Germinal center (tissue), 1 donor: ENCODE measurements around the gene GRHL3.

Source experiments
- DNase-seq: peaks from one replicate; pipeline ENCODE4 v3.0.0; 2012; ENCODE audit warnings: mixed read lengths, low spot score

Gene GRHL3

DNA sequence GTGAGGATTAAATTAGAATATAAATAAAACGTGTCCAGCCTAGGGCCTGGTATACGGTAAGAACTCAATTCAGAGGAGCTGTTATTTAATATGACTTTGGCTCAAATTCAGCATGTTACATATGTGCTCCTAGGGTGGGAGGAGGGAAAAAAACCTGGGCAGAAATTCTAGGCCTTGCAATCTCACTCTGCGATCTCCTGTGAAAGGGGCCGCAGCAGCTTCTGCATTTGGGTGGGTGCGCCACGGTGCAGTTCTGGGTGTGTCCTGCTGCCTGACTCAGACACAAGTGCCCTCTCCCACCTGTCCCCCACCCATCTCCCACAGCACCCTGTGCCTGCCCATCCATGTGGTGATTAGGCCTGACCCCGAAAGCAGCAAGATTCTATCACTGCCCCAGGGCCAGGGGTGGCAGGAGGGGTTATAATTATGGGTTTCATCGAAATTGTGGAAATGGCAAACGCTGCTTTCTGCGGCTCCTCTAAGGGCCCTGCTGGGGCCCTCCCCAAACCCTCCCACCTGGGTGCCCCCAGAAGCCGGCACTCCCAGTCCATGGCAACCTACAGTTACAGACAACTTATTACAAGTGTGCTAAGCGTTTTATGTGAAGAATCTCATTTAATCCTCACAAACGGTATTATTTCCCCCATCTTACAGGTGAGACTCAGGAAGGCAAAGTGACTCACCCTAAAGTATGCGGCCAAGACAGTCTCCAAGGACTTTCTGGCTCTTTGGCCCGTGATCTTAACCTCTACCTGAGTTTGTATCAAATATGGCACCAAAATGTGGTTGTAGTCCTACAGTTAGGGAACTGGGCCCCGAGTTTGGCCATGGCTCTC, 25.5 kb upstream of the GRHL3 start:
- DNase-seq, result no peak

DNA sequence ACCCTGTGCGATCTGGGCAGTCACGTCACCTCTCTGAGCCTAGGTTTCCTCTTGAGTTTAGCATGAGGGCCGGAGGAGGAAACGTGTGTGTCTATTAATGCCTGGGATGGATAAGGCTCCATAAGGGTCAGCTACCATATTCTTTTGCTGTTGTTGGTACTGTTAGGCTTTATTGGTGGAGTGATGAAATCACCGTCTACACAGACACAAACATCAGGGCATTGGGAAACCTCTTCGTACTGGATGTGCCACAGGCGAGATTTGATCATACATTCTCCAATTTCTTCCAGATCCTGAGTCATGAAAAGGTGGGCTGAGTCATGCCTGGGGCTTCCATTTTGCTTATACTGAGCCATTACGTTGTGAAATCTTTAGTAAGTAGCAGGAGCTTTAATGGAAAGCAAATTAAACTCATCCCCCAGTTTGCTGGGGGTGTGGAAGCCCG, 24.9 kb upstream of the GRHL3 start:
- no peak for DNase-seq

DNA sequence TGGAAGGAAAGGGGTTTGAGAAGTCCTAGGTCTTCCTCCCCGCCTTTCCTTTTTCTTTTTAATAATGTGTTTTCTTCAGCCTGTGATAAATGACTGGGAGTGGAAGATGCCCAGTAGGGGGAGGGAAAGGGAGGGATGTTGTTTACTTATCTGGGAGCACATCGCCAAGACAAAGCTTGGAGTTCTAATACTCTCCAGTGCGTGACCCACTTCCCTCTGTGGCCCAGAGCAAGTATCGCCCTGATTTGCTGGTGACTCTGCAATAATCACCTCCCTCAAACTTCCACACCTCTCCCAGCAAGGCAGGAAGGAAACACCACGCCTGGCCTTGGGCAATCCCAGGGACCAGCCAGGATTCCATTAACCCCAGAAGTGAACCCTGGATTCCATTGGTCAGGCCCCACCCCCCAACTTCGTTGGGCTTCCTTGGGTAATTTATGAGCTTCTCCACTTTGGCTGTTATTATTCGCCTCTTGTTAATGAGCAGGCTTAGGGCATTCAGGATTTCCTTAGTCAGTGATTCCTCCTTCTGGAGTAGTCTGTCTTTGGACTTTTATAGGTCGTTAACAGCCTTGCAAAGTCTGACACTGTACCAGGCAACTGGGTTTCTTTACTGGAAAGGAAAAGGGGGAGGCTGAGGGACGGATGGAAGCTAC, 24.3 kb upstream of the GRHL3 start:
- no peak for DNase-seq

DNA sequence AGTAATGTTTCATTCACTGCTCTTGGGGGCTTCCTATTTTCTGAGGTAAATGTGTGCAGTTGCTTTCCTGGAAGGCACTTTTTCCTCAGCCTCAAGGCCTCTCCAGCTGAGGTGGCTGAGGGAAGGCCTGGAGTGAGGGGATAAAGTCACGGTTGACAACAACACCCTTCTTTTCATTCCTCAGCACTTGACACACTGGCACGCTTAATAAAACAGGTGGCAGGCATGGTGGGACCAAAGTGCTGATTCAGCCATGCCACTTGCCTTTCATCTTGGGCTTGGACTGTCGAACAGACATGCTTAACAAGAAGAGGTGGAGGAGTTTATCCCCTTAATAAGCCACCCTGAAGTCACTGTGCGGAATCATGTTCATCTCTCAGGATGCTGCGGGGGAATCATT, 23.6 kb upstream of the GRHL3 start:
- DNase-seq, result no peak

DNA sequence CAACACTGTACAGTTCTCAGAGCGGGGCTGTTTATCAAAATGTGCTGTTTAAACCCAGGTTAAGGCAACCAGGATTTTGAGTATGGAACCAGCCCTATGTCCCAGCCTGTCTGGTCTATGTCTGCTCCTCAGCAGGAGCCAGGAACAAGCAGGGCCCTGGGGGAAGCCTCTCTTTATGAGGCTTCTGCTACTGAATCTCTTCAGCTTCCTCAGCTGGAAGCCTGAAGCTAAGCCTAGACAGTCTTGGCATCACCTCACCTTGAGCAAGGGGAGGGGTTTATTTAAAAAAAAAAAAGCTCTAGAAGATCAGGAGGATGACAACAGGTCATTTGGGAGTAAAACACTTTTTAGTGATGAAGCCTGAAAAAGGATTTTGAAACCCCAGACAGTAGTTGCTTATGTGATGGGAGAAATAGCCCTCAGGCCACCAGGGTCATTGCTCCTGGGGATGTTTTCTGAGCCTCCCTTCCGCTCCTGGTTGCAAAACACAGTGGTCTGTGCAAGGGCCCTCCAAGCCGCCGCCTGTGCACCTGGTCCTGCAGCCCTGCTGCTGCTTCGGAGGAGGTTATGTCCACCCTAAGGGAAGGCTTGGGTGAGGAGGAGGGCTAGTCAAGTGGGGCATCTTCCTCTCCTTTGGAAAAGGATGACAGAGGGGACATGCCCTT, 21.8 kb upstream of the GRHL3 start:
- DNase-seq, result no peak

DNA sequence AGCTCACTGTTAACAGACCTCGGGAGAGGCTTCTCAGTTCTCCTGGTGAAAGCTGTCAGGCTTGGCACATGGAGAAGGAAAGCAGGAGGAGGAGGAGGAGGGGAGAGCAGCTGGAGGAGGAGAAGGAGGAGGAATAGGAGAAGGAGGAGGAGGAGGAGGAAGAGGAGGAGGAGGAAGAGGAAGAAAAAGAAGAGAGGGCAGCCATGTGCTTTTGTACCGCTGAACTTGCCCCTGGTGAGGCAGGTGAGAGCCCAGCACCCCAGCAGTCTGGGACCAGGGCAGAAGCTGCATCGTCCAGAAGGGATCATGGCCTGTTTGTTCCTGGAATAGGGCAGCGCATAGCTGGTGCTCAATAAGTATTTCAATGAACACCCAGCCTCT, 21.3 kb upstream of the GRHL3 start:
- no peak for DNase-seq

DNA sequence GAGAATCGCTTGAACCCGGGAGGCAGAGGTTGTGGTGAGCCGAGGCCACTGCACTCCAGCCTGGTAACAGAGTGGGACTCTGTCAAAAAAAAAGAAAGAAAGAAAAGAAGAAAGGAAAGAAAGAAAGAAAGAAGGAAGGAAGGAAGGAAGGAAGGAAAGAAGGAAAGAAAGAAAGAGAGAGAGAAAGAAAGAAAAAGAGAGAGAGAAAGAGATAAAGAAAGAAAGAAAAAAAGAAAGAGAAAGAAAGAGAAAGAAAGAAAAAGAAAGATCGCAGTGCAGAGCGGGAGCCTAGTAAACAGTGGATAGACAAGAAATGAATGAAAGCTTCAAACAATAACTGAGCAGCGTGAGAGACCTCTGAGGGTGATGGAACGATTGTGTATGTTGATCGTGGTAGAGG, 20.6 kb upstream of the GRHL3 start:
- DNase-seq, result no peak

DNA sequence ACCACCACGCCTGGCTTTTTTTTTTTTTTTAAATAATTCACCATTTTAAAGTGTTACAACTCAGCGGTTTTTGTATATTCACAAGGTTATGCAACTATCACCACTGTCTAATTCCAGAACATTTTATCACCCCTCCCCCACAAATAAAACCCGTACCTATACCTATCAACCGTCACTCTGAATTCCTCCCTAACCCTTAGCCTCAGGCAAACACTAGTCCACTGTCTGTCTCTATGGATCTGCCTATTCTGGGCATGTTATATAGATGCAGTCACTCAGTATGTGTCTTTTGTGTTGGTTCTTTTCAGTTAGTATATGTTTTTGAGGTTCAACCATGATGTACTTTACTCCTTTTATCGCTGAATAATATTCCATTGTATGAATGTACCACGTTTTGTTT, 19.3 kb upstream of the GRHL3 start:
- DNase-seq, result no peak

DNA sequence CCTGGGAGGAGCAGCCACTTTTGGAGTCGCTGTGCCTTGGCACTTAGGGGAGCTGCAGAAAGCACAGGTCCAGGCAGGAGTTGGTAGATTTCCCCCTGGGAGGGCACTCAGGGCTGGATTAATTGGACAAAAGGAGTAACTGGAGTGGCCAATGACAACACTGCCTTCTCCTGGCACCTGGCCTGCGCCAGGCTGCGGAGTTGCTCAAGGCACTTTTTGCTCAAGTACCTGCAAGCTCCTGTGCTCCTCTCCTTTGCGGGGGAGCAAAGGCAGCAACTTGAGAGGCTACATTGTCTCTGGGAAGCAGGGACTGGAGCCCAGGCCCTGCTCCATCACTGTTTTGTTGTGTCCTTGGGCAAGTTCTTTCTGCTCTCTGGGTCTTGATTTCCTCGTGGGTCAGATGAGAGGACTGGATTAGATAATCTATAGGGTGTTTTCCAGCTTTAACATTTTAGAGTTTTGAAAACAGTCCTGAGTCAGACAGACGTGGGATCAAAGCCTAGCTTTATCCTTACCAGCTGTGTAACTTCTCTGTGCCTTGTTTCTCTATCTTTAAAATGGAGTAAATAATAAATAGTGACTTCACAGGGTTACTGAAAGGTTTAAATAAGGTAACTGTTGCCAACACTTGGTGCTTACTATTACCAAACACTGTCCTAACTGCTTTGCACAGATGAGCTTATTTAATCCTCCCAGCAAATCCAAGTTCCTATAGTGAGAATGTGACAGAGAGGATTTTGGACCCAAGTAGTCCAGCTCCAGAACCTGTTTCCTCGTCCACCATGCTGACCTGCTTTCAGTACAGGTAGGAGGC, 18.0 kb upstream of the GRHL3 start:
- DNase-seq, result no peak

DNA sequence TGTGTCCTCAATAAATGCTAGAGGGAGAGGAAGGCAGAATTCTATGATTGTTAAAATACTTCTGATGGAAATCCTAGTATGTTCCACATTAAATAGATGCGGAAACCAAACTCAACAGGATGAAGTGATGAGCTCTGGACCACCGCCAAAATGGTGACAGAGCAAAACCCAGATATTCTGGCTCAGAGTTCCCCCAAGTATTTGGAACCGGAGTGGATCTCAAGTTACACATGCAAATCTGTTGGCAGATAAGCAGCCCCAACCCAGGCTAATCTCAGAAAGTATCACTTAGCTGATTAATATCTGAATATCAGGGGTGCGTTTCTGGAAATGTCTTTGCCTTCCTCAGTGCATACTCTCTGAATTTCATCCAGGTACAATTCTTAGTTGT, 17.4 kb upstream of the GRHL3 start:
- no peak for DNase-seq

DNA sequence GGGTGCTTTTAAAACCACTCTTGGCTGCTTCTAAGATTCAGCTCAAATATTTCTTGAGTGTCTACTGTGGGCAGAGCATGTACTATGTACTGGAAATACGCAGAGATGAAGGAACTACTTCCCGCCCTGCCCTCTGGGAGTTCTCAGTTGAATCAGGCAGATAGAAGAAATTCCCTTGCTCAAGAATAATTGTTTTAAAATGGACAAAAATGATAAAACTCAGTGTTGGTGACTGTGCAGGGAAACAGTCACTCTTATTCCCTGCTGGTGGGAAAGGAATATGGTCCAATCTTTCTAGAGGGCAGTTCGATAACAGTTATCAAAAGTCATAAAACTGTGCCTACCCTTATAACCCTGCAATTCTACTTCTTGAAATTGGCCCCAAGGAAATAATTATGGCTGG, 16.9 kb upstream of the GRHL3 start:
- DNase-seq, result no peak

DNA sequence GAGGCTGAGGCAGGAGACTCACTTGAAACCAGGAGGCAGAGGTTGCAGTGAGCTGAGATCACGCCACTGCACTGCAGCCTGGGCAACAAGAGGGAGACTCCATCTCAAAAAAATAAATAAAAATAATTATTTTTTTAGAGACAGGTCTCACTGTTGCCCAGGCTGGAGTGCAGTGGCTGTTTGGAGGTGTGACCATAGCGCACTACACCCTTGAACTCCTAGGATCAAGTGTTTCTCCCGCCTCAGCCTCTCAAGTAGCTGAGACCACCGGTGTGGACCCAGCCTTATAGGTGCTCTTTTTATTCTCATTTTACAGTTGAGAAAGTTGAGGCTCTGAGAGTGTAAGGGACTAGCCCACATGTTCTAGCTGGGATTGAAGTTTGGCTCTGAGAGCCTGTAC, 15.6 kb upstream of the GRHL3 start:
- DNase-seq, result no peak

DNA sequence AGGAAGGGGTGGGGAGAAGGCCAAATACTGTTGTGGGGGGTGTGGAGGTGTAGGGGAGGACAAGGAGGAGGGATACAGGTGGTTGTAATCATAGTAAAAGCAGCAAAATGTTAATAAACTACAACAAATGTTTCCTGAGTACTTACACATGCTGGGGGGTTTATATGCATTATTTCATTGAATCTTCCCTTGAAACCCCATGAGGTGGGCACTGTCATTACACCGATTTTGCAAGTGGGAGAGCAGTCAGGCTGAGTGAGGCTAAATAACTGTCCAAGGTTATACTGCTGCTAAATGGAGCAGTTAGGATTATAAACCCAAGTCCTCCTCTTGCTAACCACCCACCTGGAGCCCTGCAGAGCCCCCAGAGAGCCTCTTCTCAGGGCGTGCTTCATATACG, 14.4 kb upstream of the GRHL3 start:
- DNase-seq, result no peak

DNA sequence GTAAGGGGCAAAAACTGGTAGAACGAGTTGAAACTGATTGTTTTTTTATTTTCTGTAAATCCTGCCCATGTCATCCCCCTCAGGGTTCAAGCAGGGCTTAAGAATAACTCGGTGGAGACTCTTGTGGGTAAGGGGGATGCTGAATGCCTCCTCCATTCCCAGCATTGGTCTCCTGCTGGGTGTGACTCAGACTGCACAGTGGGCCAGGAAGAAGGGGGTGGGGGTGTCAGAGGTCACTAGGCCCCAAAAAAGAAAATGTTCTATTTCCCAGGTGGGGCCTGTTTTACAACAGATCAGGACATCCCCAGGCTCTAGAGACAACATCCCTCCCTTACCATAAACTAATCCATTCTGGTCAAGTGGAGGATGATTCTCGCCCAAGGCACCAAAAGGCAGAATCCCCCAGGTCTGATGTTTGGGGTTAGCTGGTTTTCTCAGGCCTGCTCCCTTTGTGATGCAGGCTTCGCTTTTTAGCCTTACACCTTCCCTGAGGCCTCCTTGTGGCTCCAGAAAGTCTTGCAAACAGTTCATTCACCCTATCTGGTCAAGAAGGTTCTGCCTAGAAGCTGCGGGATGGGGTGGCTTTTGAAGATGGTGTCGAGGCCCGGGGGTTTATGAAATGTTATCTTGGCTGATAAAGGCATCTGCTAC, 10.7 kb upstream of the GRHL3 start:
- DNase-seq, result no peak

DNA sequence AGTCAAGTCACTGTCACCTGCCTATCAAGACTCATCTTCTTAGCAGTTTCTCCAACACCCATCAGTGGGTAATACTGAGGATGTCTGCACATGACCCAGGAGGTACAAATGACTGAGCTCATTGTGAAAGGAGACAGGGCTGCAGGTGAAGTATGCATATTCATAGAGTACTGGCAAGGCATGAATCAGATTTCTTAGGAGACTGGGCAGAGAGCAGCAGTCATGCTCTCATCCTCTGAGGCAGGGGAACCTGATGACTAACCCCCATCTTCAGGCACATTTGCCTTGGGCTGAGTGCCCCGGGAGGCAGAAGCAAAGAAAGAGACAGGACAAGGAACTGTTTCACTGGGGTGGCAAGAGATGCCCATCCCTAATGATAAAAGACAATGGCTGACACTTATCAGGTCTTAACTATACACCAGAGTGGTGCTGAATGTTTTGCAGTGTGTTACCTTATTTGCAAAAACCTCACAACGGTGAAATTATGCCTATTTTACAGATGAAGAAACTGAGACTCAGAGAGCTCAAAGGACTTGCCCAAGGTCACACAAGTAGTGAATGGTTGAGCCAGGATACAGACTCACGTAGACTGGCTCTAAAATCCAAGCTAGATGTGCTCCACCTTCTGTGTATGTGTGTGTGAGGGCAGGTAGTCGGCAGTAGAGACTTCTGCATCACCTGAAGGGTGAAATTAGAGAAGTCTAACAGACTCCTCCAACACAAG, 9.2 kb upstream of the GRHL3 start:
- DNase-seq, result no peak

DNA sequence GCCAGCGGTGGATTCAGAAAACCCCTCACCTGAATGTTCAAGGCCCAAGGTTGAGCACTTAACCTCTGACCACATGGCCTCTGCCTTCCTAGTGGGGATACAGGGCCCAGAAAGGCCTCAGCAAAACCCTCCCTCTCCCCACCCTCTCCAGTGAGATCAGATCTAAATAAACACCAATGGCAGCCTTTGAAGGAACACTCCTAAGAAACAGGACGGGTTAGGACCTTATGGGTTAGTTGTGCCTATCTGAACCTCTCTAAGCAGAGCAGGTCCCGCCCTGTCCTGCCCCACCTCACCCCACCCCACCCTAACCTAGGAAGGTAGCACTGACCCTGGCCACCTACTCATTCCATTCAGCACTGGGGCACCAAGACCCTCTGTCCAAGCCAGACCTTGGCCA, 7.9 kb upstream of the GRHL3 start:
- no peak for DNase-seq

DNA sequence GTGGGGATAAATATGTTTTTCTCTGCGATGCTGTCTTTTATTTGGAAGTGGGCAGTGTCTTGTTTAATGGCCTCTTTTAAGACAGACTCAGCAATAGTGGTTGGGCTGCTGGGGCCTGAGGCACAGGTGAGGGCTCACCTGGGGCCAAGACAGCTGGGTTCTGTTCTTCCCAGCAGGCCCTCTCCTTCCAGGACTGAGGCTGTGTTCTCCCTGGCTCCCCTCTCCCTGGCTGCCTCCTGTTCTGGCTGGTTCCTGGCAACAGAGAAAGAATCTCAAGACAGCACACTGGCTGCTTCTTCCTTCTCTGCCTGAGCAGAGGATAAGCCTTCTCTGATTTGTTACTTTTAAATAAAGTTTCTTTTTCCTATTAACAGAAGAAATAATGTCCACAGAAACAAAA, 7.4 kb upstream of the GRHL3 start:
- no peak for DNase-seq

DNA sequence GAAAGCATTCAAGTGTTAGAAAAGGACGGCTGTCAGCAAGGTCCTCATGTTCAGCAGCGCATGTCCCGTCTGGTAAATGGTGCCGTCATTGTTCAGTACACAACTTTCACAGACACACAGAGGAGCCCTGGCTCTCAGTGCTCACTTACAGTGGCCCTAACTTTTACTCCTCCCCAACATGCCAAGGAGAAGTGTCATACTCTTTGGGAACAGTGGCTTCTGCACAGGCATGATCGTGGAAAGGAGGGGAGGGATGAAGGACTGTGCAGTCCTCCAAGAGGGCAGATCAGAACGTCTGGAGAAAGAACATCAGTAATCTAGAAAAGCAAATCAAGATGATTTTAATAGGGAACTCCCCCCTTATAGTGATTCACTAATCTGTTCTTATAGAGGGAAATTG, 3.8 kb upstream of the GRHL3 start:
- DNase-seq, result no peak

DNA sequence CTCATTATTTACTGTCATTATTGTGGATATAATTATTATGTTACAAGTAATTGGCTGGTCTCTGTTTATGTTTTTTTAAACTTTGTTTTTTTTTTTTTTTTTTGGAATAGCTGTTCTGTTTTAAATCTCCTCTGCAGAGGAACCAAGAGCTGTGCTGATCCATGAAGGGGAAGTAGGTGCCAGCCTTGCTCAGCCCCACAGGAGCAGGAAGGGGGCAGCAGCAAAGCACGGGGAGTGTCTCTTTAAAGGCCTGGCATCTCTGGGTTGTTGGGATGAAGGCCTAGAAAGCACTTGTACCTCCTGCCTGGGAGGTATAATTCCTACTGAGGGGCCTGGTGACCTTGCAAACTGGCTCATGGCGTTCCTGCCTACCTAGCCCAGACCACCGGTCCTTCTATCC, 2.5 kb upstream of the GRHL3 start:
- DNase-seq, result no peak

DNA sequence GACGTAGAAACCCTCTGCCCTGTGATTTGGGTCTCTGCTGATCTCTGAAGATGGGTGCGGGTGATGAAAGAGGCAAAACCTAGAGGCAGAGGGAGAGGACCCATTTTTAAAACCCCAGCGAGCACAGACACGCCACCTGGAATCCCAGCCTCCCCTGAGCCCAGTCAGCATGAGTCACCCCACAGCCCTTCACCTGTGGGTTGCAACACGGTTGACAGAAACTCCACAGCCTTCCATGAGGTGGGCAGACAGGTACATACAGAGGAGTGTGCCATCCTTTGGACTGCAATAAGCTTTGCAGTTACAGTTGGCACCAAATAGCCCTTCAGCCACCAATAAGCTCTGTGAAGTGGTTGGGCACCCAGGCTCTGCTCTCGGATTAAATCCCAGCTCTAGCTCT, 2.1 kb upstream of the GRHL3 start:
- no peak for DNase-seq

DNA sequence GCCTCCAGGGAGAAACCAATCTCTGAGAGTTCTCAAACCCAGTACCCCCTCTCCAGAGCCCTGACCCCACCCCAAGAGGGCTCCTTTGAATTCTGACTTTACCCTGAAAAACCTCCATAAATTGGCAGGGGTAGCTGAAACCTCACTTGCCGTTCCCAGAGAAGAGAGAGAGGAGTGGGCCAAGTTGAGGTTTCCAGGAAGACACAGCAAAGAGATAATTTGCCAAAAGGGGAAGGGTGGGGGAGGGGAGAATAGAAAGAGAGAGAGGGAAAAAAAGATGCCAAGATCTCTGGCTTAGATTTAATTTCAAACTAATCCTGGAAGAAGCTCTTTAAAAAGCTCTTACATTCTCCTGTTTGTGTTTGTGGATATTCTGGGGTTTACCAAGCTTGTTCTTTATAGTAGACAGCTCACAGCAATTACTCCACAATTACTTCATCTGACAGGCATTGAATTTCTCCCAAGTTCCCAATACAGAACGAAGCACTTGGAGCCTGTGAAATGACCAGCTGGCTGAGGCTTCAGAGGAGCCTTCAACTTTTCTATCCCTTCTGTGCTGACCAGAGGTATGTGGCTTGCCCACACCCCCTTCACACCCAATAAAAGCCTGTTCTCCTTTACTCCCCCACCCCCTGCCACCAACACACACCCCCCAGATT, 1.1 kb upstream of the GRHL3 start:
- DNase-seq, result no peak
